ENCODE measurements around the gene RAI14.

GRCh38 chr5:34682926-34683623, 26.9 kb downstream of the RAI14 start:
- TF ChIP-seq CTCF (conservative IDR thresholded peaks at IDR 0.05) = no peak
- TF ChIP-seq EZH2 (IDR thresholded peaks at IDR 0.05; ENCODE audit: low read depth) = no peak
